Metanephros (tissue), 1 donor: ENCODE results near the gene SBF1. TPM values are rescaled to one million over a fixed set of nuclear protein-coding genes. Genes with fewer than 3 reads are reported as not detected.

Experiments
- total RNA-seq: library from RNA; depleted of rRNA; stranded (reverse); fragments of >200 nt; gene quantifications from one replicate; pipeline ENCODE4 v1.2.3, GENCODE V29; 2014

SBF1 gene
- total RNA-seq, result 56.7 TPM

GRCh38 chr22:50474710-50475651 lies at the start of gene SBF1:
SBF1 (minus strand) TSS chr22:50475035; CDS start chr22:50474840, 195 bp downstream.

DNA sequence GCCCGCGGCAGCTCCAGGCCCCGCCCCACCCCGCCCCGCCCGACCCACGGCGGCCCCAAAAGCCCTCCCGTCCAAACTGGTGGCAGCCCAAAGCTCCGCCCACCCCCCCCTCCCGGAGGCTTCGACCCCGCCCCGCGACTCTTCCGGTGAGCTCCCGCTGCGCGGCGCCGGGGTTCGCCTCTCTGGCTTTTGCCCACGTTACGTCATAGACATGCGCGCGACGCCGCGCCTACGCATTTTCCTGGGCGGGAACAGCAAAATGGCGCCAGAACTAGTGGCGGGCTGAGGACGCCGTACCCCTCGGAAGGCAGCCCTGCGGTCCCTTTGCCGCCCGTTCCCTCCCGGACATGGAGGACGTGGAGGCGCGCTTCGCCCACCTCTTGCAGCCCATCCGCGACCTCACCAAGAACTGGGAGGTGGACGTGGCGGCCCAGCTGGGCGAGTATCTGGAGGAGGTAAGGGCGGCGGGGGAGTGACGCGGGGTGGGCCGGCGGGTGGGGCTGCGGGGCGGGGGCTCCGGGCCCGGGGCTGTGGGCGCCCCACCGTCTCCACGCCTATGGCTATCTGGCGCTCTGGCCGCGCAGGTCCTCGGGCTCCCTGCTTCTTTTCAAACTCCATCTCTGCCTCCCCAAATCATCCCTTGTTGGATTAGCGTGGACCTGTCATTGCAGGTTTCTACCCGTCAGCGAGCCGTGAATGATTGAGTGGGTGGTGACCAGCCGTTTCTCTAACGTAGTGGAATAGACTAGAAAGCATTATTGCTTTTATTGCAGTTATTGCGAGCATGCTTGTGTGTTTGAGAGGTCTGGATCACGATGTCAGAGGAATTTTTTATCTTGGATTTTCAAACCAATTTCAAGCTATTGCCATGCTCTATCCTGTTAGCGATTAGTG lies 33.4 kb upstream of the SBF1 start, which contains the start of gene NCAPH2:
Gene NCAPH2 (plus strand): TSS at position 234 of the 894 bp plus-strand sequence. CDS start 114 bp downstream, at position 348.

DNA sequence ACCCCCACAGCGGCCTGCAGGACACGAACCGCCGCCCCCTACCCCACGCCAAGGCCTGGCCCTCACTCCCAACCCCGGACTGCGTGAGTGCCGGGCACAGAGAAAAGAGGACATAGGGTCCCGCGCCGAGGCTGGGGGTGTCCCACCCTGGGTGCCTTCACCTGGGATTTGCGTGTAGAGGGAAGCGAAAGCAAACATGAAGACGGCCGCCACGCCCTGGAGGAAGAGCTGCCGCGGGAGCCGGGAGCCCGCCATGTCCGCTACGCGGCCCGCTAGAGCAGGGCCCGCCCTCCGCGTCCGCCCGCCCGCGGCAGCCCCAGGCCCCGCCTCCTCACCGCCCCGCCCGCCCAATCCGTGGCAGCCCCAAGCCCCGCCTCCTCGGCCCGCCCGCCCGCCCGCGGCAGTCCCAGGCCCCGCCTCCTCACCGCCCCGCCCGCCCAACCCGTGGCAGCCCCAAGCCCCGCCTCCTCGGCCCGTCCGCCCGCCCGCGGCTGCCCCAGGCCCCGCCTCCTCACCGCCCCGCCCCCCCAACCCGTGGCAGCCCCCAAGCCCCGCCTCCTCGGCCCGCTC lies 32.7 kb upstream of the SBF1 start, which contains the start of gene LMF2:
Gene LMF2 (minus strand): TSS at position 282 of the 570 bp plus-strand sequence. CDS start 27 bp downstream, at position 255.

DNA sequence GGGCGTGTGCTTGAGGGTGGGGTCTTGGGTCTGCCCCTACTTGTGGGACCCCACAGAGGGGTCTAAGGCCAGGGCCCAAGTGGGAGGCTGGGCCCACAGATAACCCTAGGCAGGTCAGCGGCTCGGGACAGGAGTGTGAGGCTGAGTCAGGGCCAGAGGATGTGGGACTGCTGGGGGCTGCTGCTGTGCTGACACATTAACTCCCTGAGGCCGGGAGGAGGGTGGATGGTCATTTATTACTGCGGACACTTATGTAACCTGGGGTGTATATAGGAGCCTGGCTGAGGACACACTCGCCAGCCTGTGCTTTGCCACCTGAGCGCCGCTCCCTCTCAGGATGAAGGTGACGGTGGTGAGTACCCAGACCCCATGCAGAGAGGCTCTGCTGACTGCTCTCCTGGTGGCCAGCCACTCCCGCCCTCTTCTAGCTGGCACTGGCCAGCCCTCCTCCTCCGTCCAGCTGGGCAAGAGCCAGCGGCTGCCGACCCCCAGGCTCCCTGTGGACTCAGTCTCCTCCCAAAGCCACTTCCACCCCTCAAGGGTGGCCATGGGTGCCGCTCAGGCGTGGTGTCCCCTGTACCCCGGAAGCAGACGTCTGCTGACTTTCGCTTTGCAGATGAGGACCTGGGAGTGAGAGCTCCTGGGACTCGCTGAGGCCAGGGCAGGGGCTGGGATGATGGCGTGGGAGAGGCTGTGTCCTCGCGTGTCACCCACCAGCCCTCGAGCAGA lies 11.9 kb upstream of the SBF1 start, which contains the start of gene MIOX:
Gene MIOX (plus strand): TSS at position 299 of the 729 bp plus-strand sequence. CDS start 39 bp downstream, at position 338.

GRCh38 chr22:50481440-50482106 lies 6.7 kb upstream of the SBF1 start, which contains the start of gene ADM2:
ADM2 (plus strand) TSS chr22:50481543; CDS start chr22:50481848, 305 bp downstream.

Other genes with a start within 250 kb of the SBF1 start
- 55.9 TPM for gene TUBGCP6, start 230.0 kb downstream of the SBF1 start, total RNA-seq
- 36.7 TPM for gene HDAC10, start 223.8 kb downstream of the SBF1 start, total RNA-seq
- 19.1 TPM for gene MAPK12, start 213.4 kb downstream of the SBF1 start, total RNA-seq
- 6.8 TPM for gene MAPK11, start 204.7 kb downstream of the SBF1 start, total RNA-seq
- gene PLXNB2, start 167.4 kb downstream of the SBF1 start, total RNA-seq, result 302 TPM
- 10.0 TPM for gene DENND6B, start 148.0 kb downstream of the SBF1 start, total RNA-seq
- gene PPP6R2, start 131.7 kb downstream of the SBF1 start, total RNA-seq, result 58.2 TPM
- gene ADM2, start 6.5 kb upstream of the SBF1 start, total RNA-seq, result 2.2 TPM
- gene MIOX, start 11.8 kb upstream of the SBF1 start, total RNA-seq, result 5.4 TPM
- gene LMF2, start 32.7 kb upstream of the SBF1 start, total RNA-seq, result 48.6 TPM
- 36.1 TPM for gene NCAPH2, start 33.2 kb upstream of the SBF1 start, total RNA-seq
- gene SCO2, start 50.6 kb upstream of the SBF1 start, total RNA-seq, result 0.47 TPM
- 11.6 TPM for gene TYMP, start 55.0 kb upstream of the SBF1 start, total RNA-seq
- gene KLHDC7B, start 70.9 kb upstream of the SBF1 start, total RNA-seq, result 0.18 TPM
- 0.58 TPM for gene SYCE3, start 87.9 kb upstream of the SBF1 start, total RNA-seq
- gene CPT1B, start 103.4 kb upstream of the SBF1 start, total RNA-seq, result 20.6 TPM
- 70.8 TPM for gene CHKB, start 107.8 kb upstream of the SBF1 start, total RNA-seq
- gene MAPK8IP2, start 125.8 kb upstream of the SBF1 start, total RNA-seq, result 1.8 TPM
- gene ARSA, start 153.1 kb upstream of the SBF1 start, total RNA-seq, result 17.6 TPM
- 23.5 TPM for gene SHANK3, start 197.8 kb upstream of the SBF1 start, total RNA-seq